NCI-H128 (cell line): ENCODE results near the gene RAP1GDS1.
"Not testable (repeated sequence)": the region's sequence is repeated elsewhere in the genome, so short reads cannot be mapped to it uniquely, and the experiment has no call there.

Source experiments
- DNase-seq: peaks from one replicate; lab custom pipeline; 2025; ENCODE audit not compliant: unreplicated experiment; lab: John Stamatoyannopoulos, UW

Gene RAP1GDS1

GRCh38 chr4:98479590-98479989 lies 218.4 kb downstream of the RAP1GDS1 start:
- not testable (repeated sequence) for DNase-seq

GRCh38 chr4:98480535-98480934 lies 219.4 kb downstream of the RAP1GDS1 start:
- DNase-seq = no peak

- DNase-seq = no peak
These were observed 220.0 kb downstream of the RAP1GDS1 start for GRCh38 chr4:98481167-98481566.

- DNase-seq = no peak
These were observed 221.3 kb downstream of the RAP1GDS1 start for GRCh38 chr4:98482503-98482846.

GRCh38 chr4:98482847-98483806 lies 221.9 kb downstream of the RAP1GDS1 start:
- no peak for DNase-seq

- DNase-seq = no peak
These were observed 222.8 kb downstream of the RAP1GDS1 start for GRCh38 chr4:98484031-98484430.

GRCh38 chr4:98485816-98486345 lies 224.7 kb downstream of the RAP1GDS1 start:
- DNase-seq = no peak

GRCh38 chr4:98490251-98490650 lies 229.1 kb downstream of the RAP1GDS1 start:
- no peak for DNase-seq

GRCh38 chr4:98491899-98492559 lies 230.8 kb downstream of the RAP1GDS1 start:
- DNase-seq = no peak

GRCh38 chr4:98493296-98493695 lies 232.1 kb downstream of the RAP1GDS1 start:
- DNase-seq = no peak
